K562 treated with DMSO at 1 percent for 4 hours (cell line): Measurements from ENCODE around the gene KRT24. TPM values are rescaled to one million over a fixed set of nuclear protein-coding genes. Genes with fewer than 3 reads are reported as not detected.

Experiments
- total RNA-seq: library from RNA; unstranded; fragments of 300-600 nt; gene quantifications from 2 replicates; pipeline ENCODE4 v1.2.3, GENCODE V29; 2022; ENCODE audit not compliant: insufficient read depth

KRT24 gene
- total RNA-seq = not detected in 2 replicates

GRCh38 chr17:40703652-40704051 lies at the start of gene KRT24:
TSS of gene KRT24 (minus strand) at chr17:40703752. CDS start at chr17:40703693, 59 bp downstream.

GRCh38 chr17:40664582-40665333 lies 38.8 kb downstream of the KRT24 start, which contains the start of gene KRT222:
TSS of gene KRT222 (minus strand) at chr17:40665177. CDS start at chr17:40665099, 78 bp downstream.

Other genes starting within 250 kb of the KRT24 start
- 0.13 TPM in 1 of 2 replicates, not detected in the other for gene TNS4, start 202.1 kb downstream of the KRT24 start, total RNA-seq
- gene CCR7, start 138.3 kb downstream of the KRT24 start, total RNA-seq = 0.38 TPM in 1 of 2 replicates, not detected in the other
- gene SMARCE1, start 55.9 kb downstream of the KRT24 start, total RNA-seq = 58.8 and 60.4 TPM in 2 replicates
- not detected in 2 replicates for gene KRT222, start 38.6 kb downstream of the KRT24 start, total RNA-seq
- gene KRT25, start 51.6 kb upstream of the KRT24 start, total RNA-seq = not detected in 2 replicates
- not detected in 2 replicates for gene KRT26, start 68.4 kb upstream of the KRT24 start, total RNA-seq
- gene KRT27, start 78.8 kb upstream of the KRT24 start, total RNA-seq = not detected in 2 replicates
- gene KRT28, start 96.2 kb upstream of the KRT24 start, total RNA-seq = not detected in 2 replicates
- gene KRT10, start 118.9 kb upstream of the KRT24 start, total RNA-seq = 46.6 and 60.8 TPM in 2 replicates
- 5.7 and 8.8 TPM in 2 replicates for gene KRT12, start 163.5 kb upstream of the KRT24 start, total RNA-seq
- gene KRT20, start 181.5 kb upstream of the KRT24 start, total RNA-seq = not detected in 2 replicates
- gene KRT23, start 233.9 kb upstream of the KRT24 start, total RNA-seq = not detected in 2 replicates